WTC11 (cell line): ENCODE data around the gene MTMR3. TPM values are rescaled to one million over a fixed set of nuclear protein-coding genes. Genes with fewer than 3 reads are reported as not detected.

Experiments used
- ATAC-seq: fragments of 200-7000 bp; cut with Tn5 transposase; 2 replicates; pipeline ENCODE4 v1.10.0; 2021; ENCODE audit warnings: mild to moderate bottlenecking, moderate library complexity
- CTCF ChIA-PET: fragments of 300-600 bp; sonication (Branson Sonifier 250); formaldehyde crosslinking; loops from one replicate; lab custom pipeline; 2021; ENCODE audit warnings: antibody characterized with exemption; lab: Charles Lee
- POLR2A ChIA-PET: fragments of 350-600 bp; sonication (Branson Sonifier 250); formaldehyde crosslinking; loops from one replicate; lab custom pipeline; 2021; ENCODE audit warnings: antibody characterized with exemption; lab: Charles Lee
- DNase-seq: peaks from one replicate; pipeline ENCODE4 v3.0.0; 2021; ENCODE audit warnings: low spot score
- H3K27ac Mint-ChIP-seq: 2 replicates; pipeline ENCODE4 v1.8.0; 2021; ENCODE audit warnings: mixed read lengths
- H3K27me3 Mint-ChIP-seq: 2 replicates; pipeline ENCODE4 v1.8.0; 2021; ENCODE audit warnings: low read depth, mild to moderate bottlenecking, moderate library complexity, mixed read lengths
- H3K36me3 Mint-ChIP-seq: 2 replicates; pipeline ENCODE4 v1.8.0; 2021; ENCODE audit warnings: mixed read lengths
- H3K4me1 Mint-ChIP-seq: 2 replicates; pipeline ENCODE4 v1.8.0; 2022; ENCODE audit warnings: mixed read lengths
- H3K4me3 Mint-ChIP-seq: 2 replicates; pipeline ENCODE4 v1.8.0; 2021; ENCODE audit warnings: mild to moderate bottlenecking, moderate library complexity, mixed read lengths
- H3K9me3 Mint-ChIP-seq: 2 replicates; pipeline ENCODE4 v1.8.0; 2021; ENCODE audit warnings: mixed read lengths
- AFF4 ChIP-seq: sonication (generic); formaldehyde crosslinking; IDR thresholded peaks from 2 replicates; pipeline ENCODE4 v1.8.1; 2023; ENCODE audit warnings: mild to moderate bottlenecking, missing genetic modification reagents, borderline replicate concordance
- ATF3 ChIP-seq: sonication (generic); formaldehyde crosslinking; conservative IDR thresholded peaks from 2 replicates; pipeline ENCODE4 v1.8.1; 2022; ENCODE audit warnings: mild to moderate bottlenecking, missing genetic modification reagents
- CDX4 ChIP-seq: fragments of 250-450 bp; sonication (Bioruptor Pico); IDR thresholded peaks from 2 replicates; pipeline ENCODE4 v1.9.0; 2021; ENCODE audit warnings: moderate library complexity, mild to moderate bottlenecking, inconsistent platforms, borderline replicate concordance
- CREM ChIP-seq: sonication (generic); formaldehyde crosslinking; IDR thresholded peaks from 2 replicates; pipeline ENCODE4 v1.8.1; 2022; ENCODE audit warnings: mild to moderate bottlenecking, missing genetic modification reagents, moderate library complexity
- ELF4 ChIP-seq: sonication (generic); formaldehyde crosslinking; IDR thresholded peaks from 2 replicates; pipeline ENCODE4 v1.8.1; 2022; ENCODE audit warnings: low read depth, mild to moderate bottlenecking, moderate library complexity, missing genetic modification reagents
- EMX1 ChIP-seq: fragments of 250-450 bp; sonication (Bioruptor Pico); IDR thresholded peaks from 2 replicates; pipeline ENCODE4 v1.8.0; 2021; ENCODE audit warnings: mild to moderate bottlenecking
- ESRRA ChIP-seq: sonication (generic); formaldehyde crosslinking; IDR thresholded peaks from 2 replicates; pipeline ENCODE4 v1.8.1; 2022; ENCODE audit warnings: mild to moderate bottlenecking, missing genetic modification reagents, borderline replicate concordance
- HMGXB4 ChIP-seq: sonication (generic); formaldehyde crosslinking; IDR thresholded peaks from 2 replicates; pipeline ENCODE4 v1.8.1; 2023; ENCODE audit warnings: mild to moderate bottlenecking, moderate library complexity, missing genetic modification reagents
- JAZF1 ChIP-seq: fragments of 250-450 bp; sonication (Bioruptor Pico); IDR thresholded peaks from 2 replicates; pipeline ENCODE4 v1.9.0; 2021; ENCODE audit warnings: moderate library complexity, mild to moderate bottlenecking, inconsistent platforms
- JUN ChIP-seq: sonication (generic); formaldehyde crosslinking; IDR thresholded peaks from 2 replicates; pipeline ENCODE4 v1.8.0; 2023; ENCODE audit warnings: mild to moderate bottlenecking, missing genetic modification reagents
- NR3C1 ChIP-seq: sonication (generic); formaldehyde crosslinking; conservative IDR thresholded peaks from 2 replicates; pipeline ENCODE4 v1.8.1; 2023; ENCODE audit warnings: low read depth, mild to moderate bottlenecking, missing genetic modification reagents
- RORB ChIP-seq: fragments of 250-450 bp; sonication (Bioruptor Pico); IDR thresholded peaks from 2 replicates; pipeline ENCODE4 v1.9.0; 2021; ENCODE audit warnings: mild to moderate bottlenecking
- STAT6 ChIP-seq: sonication (generic); formaldehyde crosslinking; conservative IDR thresholded peaks from 2 replicates; pipeline ENCODE4 v1.8.1; 2023; ENCODE audit warnings: mild to moderate bottlenecking, low read depth, missing genetic modification reagents, moderate library complexity
- TEAD4 ChIP-seq: sonication (generic); formaldehyde crosslinking; IDR thresholded peaks from 2 replicates; pipeline ENCODE4 v1.8.0; 2022; ENCODE audit warnings: mild to moderate bottlenecking, missing genetic modification reagents
- USF1 ChIP-seq: sonication (generic); formaldehyde crosslinking; IDR thresholded peaks from 2 replicates; pipeline ENCODE4 v1.8.0; 2022; ENCODE audit warnings: mild to moderate bottlenecking, missing genetic modification reagents
- ZBTB21 ChIP-seq: sonication (generic); formaldehyde crosslinking; IDR thresholded peaks from 2 replicates; pipeline ENCODE4 v1.8.1; 2023; ENCODE audit warnings: mild to moderate bottlenecking, missing genetic modification reagents, borderline replicate concordance
- ZNF263 ChIP-seq: sonication (generic); formaldehyde crosslinking; IDR thresholded peaks from 2 replicates; pipeline ENCODE4 v1.8.1; 2022; ENCODE audit warnings: low read depth, mild to moderate bottlenecking, moderate library complexity, missing genetic modification reagents
- ZNF423 ChIP-seq: fragments of 250-450 bp; sonication (Bioruptor Pico); IDR thresholded peaks from 2 replicates; pipeline ENCODE4 v2.1.2; 2022; ENCODE audit warnings: mild to moderate bottlenecking, moderate library complexity
- ZNF512 ChIP-seq: sonication (generic); formaldehyde crosslinking; IDR thresholded peaks from 2 replicates; pipeline ENCODE4 v1.8.1; 2022; ENCODE audit warnings: missing genetic modification reagents, borderline replicate concordance
- total RNA-seq: library from RNA; stranded (reverse); gene quantifications from 3 replicates; pipeline ENCODE4 v1.2.3, GENCODE V29; 2021

The MTMR3 gene
- total RNA-seq, 1 experiment from 2014 or later = 19.2 TPM

GRCh38 chr22:30015229-30015797 is 132.3 kb downstream of the MTMR3 start:
- no peaks in the 10 kb centered on the region for H3K9me3 Mint-ChIP-seq
- POLR2A ChIA-PET = no interaction called here
- H3K27me3 Mint-ChIP-seq = no peaks in the 10 kb centered on the region
- CTCF ChIA-PET = interaction anchor here (2.8 kb wide), 1 partner anchor 10 kb away, joined by 9 read pairs; no protein-coding TSS in a partner anchor
- ATAC-seq (no peak), DNase-seq (no peak)
- H3K4me1 Mint-ChIP-seq = no peaks in the 10 kb centered on the region
- no peak overlapping the region for H3K27ac Mint-ChIP-seq
- no peak overlapping the region for H3K4me3 Mint-ChIP-seq
- peaks cover 32% of the 10 kb centered on the region for H3K36me3 Mint-ChIP-seq
- no peak for TF ChIP-seq CREM (CRISPR knock-in tag)
- TF ChIP-seq ZNF423 (CRISPR knock-in tag) = no peak
- no peak for TF ChIP-seq ZBTB21 (CRISPR knock-in tag)
- TF ChIP-seq JUN = no peak
- no peak for TF ChIP-seq ESRRA (CRISPR knock-in tag)
- TF ChIP-seq NR3C1 (CRISPR knock-in tag) = no peak
- TF ChIP-seq ZNF512 (CRISPR knock-in tag) = no peak
- no peak for TF ChIP-seq RORB (CRISPR knock-in tag)
- no peak for TF ChIP-seq EMX1 (CRISPR knock-in tag)
- no peak for TF ChIP-seq AFF4
- no peak for TF ChIP-seq TEAD4 (CRISPR knock-in tag)
- no peak for TF ChIP-seq ELF4 (CRISPR knock-in tag)
- TF ChIP-seq STAT6 (CRISPR knock-in tag) = no peak
- no peak for TF ChIP-seq HMGXB4 (CRISPR knock-in tag)
- no peak for TF ChIP-seq JAZF1 (CRISPR knock-in tag)

GRCh38 chr22:30015846-30016245 is 132.9 kb downstream of the MTMR3 start:
- H3K4me1 Mint-ChIP-seq = no peaks in the 10 kb centered on the region
- H3K27me3 Mint-ChIP-seq = no peaks in the 10 kb centered on the region
- CTCF ChIA-PET = interaction anchor here (2.8 kb wide), 1 partner anchor 11 kb away, joined by 9 read pairs; no protein-coding TSS in a partner anchor
- POLR2A ChIA-PET = no interaction called here
- no peak for DNase-seq
- no peak overlapping the region for H3K27ac Mint-ChIP-seq
- no peak for ATAC-seq
- no peaks in the 10 kb centered on the region for H3K9me3 Mint-ChIP-seq
- peaks cover 34% of the 10 kb centered on the region for H3K36me3 Mint-ChIP-seq
- no peak overlapping the region for H3K4me3 Mint-ChIP-seq
- TF ChIP-seq ATF3 (CRISPR knock-in tag) = no peak
- no peak for TF ChIP-seq ZNF263 (CRISPR knock-in tag)
- no peak for TF ChIP-seq USF1 (CRISPR knock-in tag)
- no peak for TF ChIP-seq CDX4
